GM10266 (cell line): ENCODE results near the gene RAI14.

Experiments
- DNase-seq: peaks from one replicate; pipeline ENCODE4 v3.0.0; 2012; ENCODE audit errors: extremely low spot score
- TF ChIP-seq, protein P1 (sequence below): IDR thresholded peaks from 2 replicates; pipeline ENCODE4 v1.5.1; 2012; ENCODE audit warnings: mild to moderate bottlenecking, low read depth; ENCODE audit not compliant: control insufficient read depth, insufficient read depth; ENCODE audit errors: missing control alignments

RAI14 gene

DNA sequence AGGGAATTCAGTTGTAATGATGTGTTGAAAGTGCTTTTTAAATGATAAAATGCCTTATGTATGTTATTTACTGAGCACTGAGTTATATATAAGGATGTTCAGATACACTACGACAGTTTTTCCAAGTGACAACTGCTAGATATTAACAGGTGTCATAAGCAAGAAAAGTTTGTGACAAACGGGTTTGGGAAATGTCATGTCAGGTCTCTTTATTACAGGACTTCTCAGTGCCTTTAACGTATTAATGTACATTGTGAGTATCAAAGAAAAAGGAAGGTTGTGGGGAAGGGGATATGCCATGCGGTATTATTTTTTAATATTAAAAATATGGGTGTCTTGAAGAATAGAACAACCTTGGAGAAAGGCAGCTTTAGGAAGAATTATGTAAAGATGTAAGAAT is 56.4 kb downstream of the RAI14 start:
- TF ChIP-seq, protein P1, sequence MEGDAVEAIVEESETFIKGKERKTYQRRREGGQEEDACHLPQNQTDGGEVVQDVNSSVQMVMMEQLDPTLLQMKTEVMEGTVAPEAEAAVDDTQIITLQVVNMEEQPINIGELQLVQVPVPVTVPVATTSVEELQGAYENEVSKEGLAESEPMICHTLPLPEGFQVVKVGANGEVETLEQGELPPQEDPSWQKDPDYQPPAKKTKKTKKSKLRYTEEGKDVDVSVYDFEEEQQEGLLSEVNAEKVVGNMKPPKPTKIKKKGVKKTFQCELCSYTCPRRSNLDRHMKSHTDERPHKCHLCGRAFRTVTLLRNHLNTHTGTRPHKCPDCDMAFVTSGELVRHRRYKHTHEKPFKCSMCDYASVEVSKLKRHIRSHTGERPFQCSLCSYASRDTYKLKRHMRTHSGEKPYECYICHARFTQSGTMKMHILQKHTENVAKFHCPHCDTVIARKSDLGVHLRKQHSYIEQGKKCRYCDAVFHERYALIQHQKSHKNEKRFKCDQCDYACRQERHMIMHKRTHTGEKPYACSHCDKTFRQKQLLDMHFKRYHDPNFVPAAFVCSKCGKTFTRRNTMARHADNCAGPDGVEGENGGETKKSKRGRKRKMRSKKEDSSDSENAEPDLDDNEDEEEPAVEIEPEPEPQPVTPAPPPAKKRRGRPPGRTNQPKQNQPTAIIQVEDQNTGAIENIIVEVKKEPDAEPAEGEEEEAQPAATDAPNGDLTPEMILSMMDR, result no peak
- DNase-seq, result no peak

- DNase-seq, result no peak
- TF ChIP-seq, protein P1, result no peak
Observed at GRCh38 chr5:34715711-34716110, 59.6 kb downstream of the RAI14 start.

DNA sequence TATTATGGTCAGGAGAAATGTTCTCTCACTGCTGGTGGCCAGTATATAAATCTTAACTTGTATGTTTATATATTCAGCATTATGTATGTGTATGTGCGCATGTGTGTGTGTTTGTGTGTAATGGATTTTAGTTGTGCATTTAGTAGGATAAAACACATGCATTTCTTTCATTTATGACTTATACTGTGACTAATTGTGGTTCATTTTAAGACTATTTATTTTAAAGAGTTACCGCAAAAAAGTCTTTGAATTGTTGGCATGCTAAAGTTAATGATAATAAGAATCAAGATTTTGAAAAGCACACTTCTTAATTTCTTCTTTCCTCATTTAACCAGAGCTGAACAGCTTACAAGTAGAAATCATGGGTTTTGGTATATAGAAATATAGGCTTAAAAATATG is 60.9 kb downstream of the RAI14 start:
- DNase-seq, result no peak
- TF ChIP-seq, protein P1, result no peak

DNA sequence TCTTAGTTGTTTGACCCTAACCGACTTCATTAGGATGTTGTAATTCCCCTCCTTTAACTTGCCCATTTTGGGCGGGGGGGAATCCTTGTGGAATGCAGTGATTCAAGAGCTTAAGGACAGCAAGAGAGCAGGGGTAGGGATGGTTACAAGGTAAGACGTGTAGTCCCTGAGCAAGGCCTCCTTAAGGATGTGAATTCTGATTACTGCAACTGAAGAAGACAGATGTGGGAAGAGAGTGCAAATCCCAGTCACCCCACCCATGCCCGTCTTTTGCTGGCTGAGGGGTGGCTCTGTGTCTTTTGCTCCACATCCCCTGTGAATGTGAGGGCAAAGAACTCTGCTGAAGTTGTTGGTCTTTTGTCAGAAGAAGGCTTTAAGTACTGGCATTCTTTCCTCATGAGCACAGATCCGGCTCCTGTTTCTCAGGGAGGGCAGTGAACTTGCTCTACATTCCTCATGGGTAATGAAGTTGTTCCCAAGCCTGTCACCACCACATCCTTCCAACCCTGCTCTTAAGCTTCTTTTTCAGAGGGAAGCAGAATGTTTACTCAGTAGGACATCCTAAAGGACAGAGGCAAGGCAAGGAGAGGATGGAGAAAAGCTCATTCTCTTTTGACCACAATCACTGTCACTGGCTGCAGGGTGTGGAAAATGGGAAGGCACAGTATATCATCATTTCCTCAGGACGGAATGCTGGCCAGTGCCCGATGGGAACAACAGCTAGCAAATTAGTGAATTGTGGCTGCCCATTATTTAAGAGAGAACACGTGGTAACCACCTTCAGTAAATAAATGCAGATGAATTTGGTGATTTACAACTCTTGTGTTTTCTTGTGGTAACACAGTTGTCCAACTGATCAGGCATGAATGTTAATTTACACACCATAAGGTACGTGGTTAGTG is 61.5 kb downstream of the RAI14 start:
- no peak for DNase-seq
- TF ChIP-seq, protein P1, result no peak

DNA sequence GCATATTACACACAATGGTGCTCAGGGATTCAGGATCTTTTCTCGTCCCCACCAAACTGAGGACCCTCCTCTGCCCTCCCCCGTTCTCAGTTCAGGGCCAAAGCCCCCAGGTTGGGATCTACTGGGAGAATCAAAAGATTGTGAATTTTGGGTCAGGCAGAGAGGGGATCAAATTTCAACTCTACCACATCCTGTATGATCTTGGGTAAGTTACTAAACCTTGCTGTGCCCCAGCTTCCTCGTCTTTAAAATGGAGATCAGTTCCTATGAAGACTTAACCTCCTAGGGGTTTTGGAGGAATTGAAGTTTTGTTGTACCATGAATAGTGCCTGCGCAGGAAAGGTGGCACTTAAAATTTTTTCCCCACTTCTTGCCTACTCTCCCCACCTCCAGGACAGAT is 62.4 kb downstream of the RAI14 start:
- no peak for DNase-seq
- TF ChIP-seq, protein P1, result no peak

DNA sequence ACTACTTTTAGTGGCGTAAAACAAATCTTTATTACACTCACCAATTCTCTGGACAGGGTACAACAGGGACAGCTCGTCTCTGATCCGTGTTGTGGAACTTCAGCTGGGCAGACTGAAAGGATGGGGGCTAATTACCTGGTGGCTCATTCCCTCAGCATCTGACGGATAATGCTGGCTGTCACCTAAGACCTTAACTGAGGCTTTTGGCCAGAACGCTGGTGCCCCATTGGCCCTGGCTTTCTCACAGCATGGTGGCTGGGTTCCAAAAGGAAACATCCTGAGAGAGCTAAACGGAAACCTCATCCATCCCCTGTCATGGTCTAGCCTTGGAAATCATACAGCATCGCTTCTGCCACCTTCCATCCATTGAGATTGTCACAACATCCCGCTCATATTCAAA is 62.9 kb downstream of the RAI14 start:
- DNase-seq, result no peak
- TF ChIP-seq, protein P1, result no peak

DNA sequence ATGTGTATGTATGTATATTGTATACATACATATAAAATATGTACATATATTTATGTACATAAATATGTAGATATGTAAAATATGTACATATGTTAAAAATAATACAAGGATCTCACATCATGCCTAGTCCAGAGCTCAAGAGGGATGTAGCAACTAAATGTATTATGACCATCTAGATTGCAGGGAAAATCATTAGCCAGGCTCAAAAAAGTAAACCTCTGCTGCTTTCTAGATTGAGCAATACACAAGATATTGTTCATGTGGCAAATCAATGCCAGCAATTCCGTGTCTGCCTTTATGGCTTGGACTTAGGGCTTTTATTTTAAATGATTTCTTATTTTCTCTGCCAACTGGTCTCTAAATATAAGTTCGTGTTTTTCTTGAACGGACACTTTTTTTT is 65.2 kb downstream of the RAI14 start:
- no peak for DNase-seq
- TF ChIP-seq, protein P1, result no peak
